WTC11 (cell line): Measurements from ENCODE around the gene MRPL11. TPM values are rescaled to one million over a fixed set of nuclear protein-coding genes. Genes with fewer than 3 reads are reported as not detected.

Source experiments
- ATAC-seq: fragments of 200-7000 bp; cut with Tn5 transposase; 2 replicates; pipeline ENCODE4 v1.10.0; 2021; ENCODE audit warnings: mild to moderate bottlenecking, moderate library complexity
- CTCF ChIA-PET: fragments of 300-600 bp; sonication (Branson Sonifier 250); formaldehyde crosslinking; loops from one replicate; lab custom pipeline; 2021; ENCODE audit warnings: antibody characterized with exemption; lab: Charles Lee
- POLR2A ChIA-PET: fragments of 350-600 bp; sonication (Branson Sonifier 250); formaldehyde crosslinking; loops from one replicate; lab custom pipeline; 2021; ENCODE audit warnings: antibody characterized with exemption; lab: Charles Lee
- DNase-seq: peaks from one replicate; pipeline ENCODE4 v3.0.0; 2021; ENCODE audit warnings: low spot score
- H3K27ac Mint-ChIP-seq: 2 replicates; pipeline ENCODE4 v1.8.0; 2021; ENCODE audit warnings: mixed read lengths
- H3K27me3 Mint-ChIP-seq: 2 replicates; pipeline ENCODE4 v1.8.0; 2021; ENCODE audit warnings: low read depth, mild to moderate bottlenecking, moderate library complexity, mixed read lengths
- H3K36me3 Mint-ChIP-seq: 2 replicates; pipeline ENCODE4 v1.8.0; 2021; ENCODE audit warnings: mixed read lengths
- H3K4me1 Mint-ChIP-seq: 2 replicates; pipeline ENCODE4 v1.8.0; 2022; ENCODE audit warnings: mixed read lengths
- H3K4me3 Mint-ChIP-seq: 2 replicates; pipeline ENCODE4 v1.8.0; 2021; ENCODE audit warnings: mild to moderate bottlenecking, moderate library complexity, mixed read lengths
- H3K9me3 Mint-ChIP-seq: 2 replicates; pipeline ENCODE4 v1.8.0; 2021; ENCODE audit warnings: mixed read lengths
- CREM ChIP-seq: sonication (generic); formaldehyde crosslinking; IDR thresholded peaks from 2 replicates; pipeline ENCODE4 v1.8.1; 2022; ENCODE audit warnings: mild to moderate bottlenecking, missing genetic modification reagents, moderate library complexity
- CTCF ChIP-seq: fragments of 200-600 bp; IDR thresholded peaks from 2 replicates; pipeline ENCODE4 v1.8.0; 2022; ENCODE audit warnings: antibody characterized with exemption
- E2F5 ChIP-seq: sonication (generic); formaldehyde crosslinking; IDR thresholded peaks from 2 replicates; pipeline ENCODE4 v1.8.1; 2022; ENCODE audit warnings: mild to moderate bottlenecking, moderate library complexity, missing genetic modification reagents
- GTF2I ChIP-seq: fragments of 250-450 bp; sonication (Bioruptor Pico); conservative IDR thresholded peaks from 2 replicates; pipeline ENCODE4 v1.4.0; 2021; ENCODE audit warnings: mild to moderate bottlenecking
- KAT7 ChIP-seq: sonication (generic); formaldehyde crosslinking; IDR thresholded peaks from 2 replicates; pipeline ENCODE4 v1.8.1; 2023; ENCODE audit warnings: missing genetic modification reagents, mild to moderate bottlenecking, borderline replicate concordance
- PRDM15 ChIP-seq: sonication (generic); formaldehyde crosslinking; IDR thresholded peaks from 2 replicates; pipeline ENCODE4 v1.8.0; 2022; ENCODE audit warnings: missing genetic modification reagents
- PRRX2 ChIP-seq: fragments of 250-450 bp; sonication (Bioruptor Pico); IDR thresholded peaks from 2 replicates; pipeline ENCODE4 v1.8.0; 2021; ENCODE audit warnings: mild to moderate bottlenecking
- RELA ChIP-seq: sonication (generic); formaldehyde crosslinking; IDR thresholded peaks from 2 replicates; pipeline ENCODE4 v1.8.1; 2022; ENCODE audit warnings: missing genetic modification reagents, mild to moderate bottlenecking, borderline replicate concordance
- ZNF232 ChIP-seq: sonication (generic); formaldehyde crosslinking; IDR thresholded peaks from 2 replicates; pipeline ENCODE4 v1.8.0; 2022; ENCODE audit warnings: mild to moderate bottlenecking, missing genetic modification reagents
- ZNF281 ChIP-seq: sonication (generic); formaldehyde crosslinking; IDR thresholded peaks from 2 replicates; pipeline ENCODE4 v1.8.0; 2023; ENCODE audit warnings: mild to moderate bottlenecking, missing genetic modification reagents
- ZNF416 ChIP-seq: fragments of 250-450 bp; sonication (Bioruptor Pico); IDR thresholded peaks from 2 replicates; pipeline ENCODE4 v1.9.0; 2021; ENCODE audit warnings: mild to moderate bottlenecking, inconsistent platforms
- total RNA-seq: library from RNA; stranded (reverse); gene quantifications from 3 replicates; pipeline ENCODE4 v1.2.3, GENCODE V29; 2021
- TF ChIP-seq, protein P1 (sequence below): sonication (generic); formaldehyde crosslinking; IDR thresholded peaks from 2 replicates; pipeline ENCODE4 v1.8.1; 2022; ENCODE audit warnings: mild to moderate bottlenecking, missing genetic modification reagents, moderate library complexity, borderline replicate concordance
- TF ChIP-seq, protein P2 (sequence below): fragments of 250-450 bp; sonication (Bioruptor Pico); IDR thresholded peaks from 2 replicates; pipeline ENCODE4 v2.1.2; 2022; ENCODE audit warnings: mild to moderate bottlenecking, moderate library complexity

Gene MRPL11
- total RNA-seq, 1 experiment from 2014 or later = 137 TPM

DNA sequence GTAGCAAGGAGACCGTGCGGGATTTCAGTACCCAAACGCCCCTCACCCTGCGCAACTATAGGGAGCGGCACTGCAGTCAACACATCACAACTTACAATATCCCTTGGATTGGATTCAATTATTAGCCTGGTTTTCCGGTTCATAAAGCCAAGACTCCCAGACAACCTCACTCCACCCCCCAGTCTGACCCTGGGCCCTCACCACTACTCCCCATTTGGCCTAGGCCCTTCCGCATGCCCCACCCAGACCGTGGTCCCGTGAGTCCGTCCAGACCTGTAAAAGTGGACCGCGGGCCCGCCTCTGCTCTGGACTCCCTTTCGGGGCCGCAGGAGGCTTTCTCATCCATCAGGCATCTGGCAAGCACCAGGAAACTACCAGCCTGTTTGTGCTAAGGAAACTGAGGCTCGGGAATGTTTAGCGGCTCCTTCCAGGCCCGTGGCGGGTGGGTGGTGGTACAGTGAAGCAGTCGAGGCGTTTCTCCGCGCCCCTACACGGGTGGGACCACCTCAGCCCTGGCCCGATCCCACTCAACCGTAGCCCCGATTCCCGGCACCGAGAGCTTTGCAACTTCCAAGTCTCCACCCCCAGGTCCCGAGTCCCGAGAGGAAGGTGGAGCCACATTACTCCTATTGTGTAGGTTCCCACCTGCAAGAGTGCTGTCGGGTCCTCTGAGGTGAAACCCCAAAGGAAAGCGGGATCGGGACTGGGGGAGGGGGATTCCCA, 40.9 kb upstream of the MRPL11 start (continued):
- TF ChIP-seq ZNF281 (CRISPR knock-in tag) (no peak), E2F5 (no peak), ZNF232 (no peak), RELA (CRISPR knock-in tag) (no peak)
- TF ChIP-seq, all 79 proteins: peak for 10

DNA sequence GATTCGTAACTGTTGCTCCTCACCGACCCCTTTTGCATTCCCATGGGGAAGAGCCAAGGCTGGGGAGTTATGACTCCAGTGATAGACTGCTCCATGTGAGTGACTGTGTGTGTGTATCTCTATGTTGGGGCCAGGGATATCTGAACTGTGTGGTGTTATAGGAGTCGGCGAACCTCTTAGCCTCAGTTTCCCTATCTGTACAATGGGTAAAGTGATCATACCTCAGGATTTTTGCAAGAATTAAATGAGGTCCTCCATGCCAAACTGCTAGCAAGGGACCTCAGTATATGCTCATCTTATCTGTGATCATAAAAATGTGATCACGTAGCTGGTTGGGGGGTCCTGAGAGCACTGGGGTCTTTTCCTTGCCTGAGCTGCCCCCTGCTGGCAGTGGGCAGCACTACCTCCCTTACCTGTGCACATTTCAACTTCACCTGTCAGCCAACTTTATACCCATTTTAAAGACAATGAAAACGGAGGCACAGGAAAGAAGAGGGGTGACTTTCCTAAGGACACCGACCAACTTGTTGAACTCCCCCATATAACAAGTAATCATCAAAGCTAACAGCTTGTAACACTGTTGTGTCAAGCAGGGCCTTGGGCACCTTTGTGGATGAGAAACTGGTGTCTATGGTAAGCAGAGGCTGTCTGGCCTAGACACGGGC, 40.2 kb upstream of the MRPL11 start:
- H3K36me3 Mint-ChIP-seq = peaks cover 13% of the 10 kb centered on the region
- no peaks in the 10 kb centered on the region for H3K9me3 Mint-ChIP-seq
- peak; percentile 65 for DNase-seq
- ATAC-seq = no peak
- ChIA-PET CTCF (interaction anchor here (0.5 to 3.0 kb wide), 19 partner anchors 9 to 543 kb away, joined by 3 to 56 read pairs (median 11); partner anchors contain the start of genes CCDC87, CCS, MRPL11 and NPAS4), POLR2A (interaction anchor here (1.0 to 1.8 kb wide), 2 partner anchors 50 to 61 kb away, joined by 3 to 8 read pairs; no protein-coding TSS in a partner anchor)
- H3K4me1 Mint-ChIP-seq = peaks cover 26% of the 10 kb centered on the region
- H3K27ac Mint-ChIP-seq = peak overlapping the region; percentile 95
- H3K4me3 Mint-ChIP-seq = peak overlapping the region; percentile 95
- TF ChIP-seq CREM (CRISPR knock-in tag) (no peak), KAT7 (CRISPR knock-in tag) (0 out of 2 replicates have a peak, but pooled peaks have one; percentile 12), CTCF (peak; percentile 83), ZNF416 (0 out of 2 replicates have a peak, but pooled peaks have one; percentile 12), GTF2I (CRISPR knock-in tag) (peak; percentile 88), PRRX2 (CRISPR knock-in tag) (0 out of 2 replicates have a peak, but pooled peaks have one; percentile 30)
- TF ChIP-seq, protein P1, sequence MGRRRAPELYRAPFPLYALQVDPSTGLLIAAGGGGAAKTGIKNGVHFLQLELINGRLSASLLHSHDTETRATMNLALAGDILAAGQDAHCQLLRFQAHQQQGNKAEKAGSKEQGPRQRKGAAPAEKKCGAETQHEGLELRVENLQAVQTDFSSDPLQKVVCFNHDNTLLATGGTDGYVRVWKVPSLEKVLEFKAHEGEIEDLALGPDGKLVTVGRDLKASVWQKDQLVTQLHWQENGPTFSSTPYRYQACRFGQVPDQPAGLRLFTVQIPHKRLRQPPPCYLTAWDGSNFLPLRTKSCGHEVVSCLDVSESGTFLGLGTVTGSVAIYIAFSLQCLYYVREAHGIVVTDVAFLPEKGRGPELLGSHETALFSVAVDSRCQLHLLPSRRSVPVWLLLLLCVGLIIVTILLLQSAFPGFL (CRISPR knock-in tag) = no peak
- H3K27me3 Mint-ChIP-seq = no peaks in the 10 kb centered on the region

GRCh38 chr11:66477263-66478201, 38.9 kb upstream of the MRPL11 start:
- H3K9me3 Mint-ChIP-seq = no peaks in the 10 kb centered on the region
- ATAC-seq (no peak), DNase-seq (no peak)

More at GRCh38 chr11:66477263-66478201, 38.9 kb upstream of the MRPL11 start:
- POLR2A ChIA-PET = no interaction called here
- peaks cover 4% of the 10 kb centered on the region; the same call in 1 of the 2 replicates for H3K36me3 Mint-ChIP-seq
- TF ChIP-seq, protein P2, sequence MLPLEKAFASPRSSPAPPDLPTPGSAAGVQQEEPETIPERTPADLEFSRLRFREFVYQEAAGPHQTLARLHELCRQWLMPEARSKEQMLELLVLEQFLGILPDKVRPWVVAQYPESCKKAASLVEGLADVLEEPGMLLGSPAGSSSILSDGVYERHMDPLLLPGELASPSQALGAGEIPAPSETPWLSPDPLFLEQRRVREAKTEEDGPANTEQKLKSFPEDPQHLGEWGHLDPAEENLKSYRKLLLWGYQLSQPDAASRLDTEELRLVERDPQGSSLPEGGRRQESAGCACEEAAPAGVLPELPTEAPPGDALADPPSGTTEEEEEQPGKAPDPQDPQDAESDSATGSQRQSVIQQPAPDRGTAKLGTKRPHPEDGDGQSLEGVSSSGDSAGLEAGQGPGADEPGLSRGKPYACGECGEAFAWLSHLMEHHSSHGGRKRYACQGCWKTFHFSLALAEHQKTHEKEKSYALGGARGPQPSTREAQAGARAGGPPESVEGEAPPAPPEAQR = no peak
- TF ChIP-seq PRDM15 (CRISPR knock-in tag) = peak; percentile 26; the same call in 1 of the 2 replicates
- H3K27me3 Mint-ChIP-seq = no peaks in the 10 kb centered on the region
- CTCF ChIA-PET = interaction anchor here (0.7 to 2.8 kb wide), 5 partner anchors 14 to 91 kb away, joined by 4 to 27 read pairs (median 18); partner anchors contain the start of gene MRPL11
- no peak overlapping the region for H3K4me3 Mint-ChIP-seq
- H3K27ac Mint-ChIP-seq = peak overlapping the region; percentile 53; the same call in 1 of the 2 replicates
- peaks cover 26% of the 10 kb centered on the region for H3K4me1 Mint-ChIP-seq
